Lower lobe of right lung (tissue), 2 donors: ENCODE data around the gene CEP72. TPM values are rescaled to one million over a fixed set of nuclear protein-coding genes. Genes with fewer than 3 reads are reported as not detected.

Experiments
- ATAC-seq, 2 donors: fragments of 200-7000 bp; cut with Tn5 transposase; one replicate each; pipeline ENCODE4 v1.9.1; 2020 to 2022; ENCODE audit warnings: mild to moderate bottlenecking in 2 of 2, moderate library complexity in 2 of 2
- DNase-seq: peaks from one replicate; pipeline ENCODE4 v3.0.0-alpha.2; 2020
- H3K27ac ChIP-seq: fragments of 200-600 bp; one replicate; pipeline ENCODE4 v1.8.0; 2022
- H3K27me3 ChIP-seq: fragments of 200-600 bp; one replicate; pipeline ENCODE4 v1.8.0; 2022; ENCODE audit warnings: low read depth
- H3K36me3 ChIP-seq: fragments of 200-600 bp; one replicate; pipeline ENCODE4 v1.8.0; 2022; ENCODE audit warnings: mild to moderate bottlenecking
- H3K4me1 ChIP-seq: fragments of 200-600 bp; one replicate; pipeline ENCODE4 v1.8.0; 2022
- H3K4me3 ChIP-seq: fragments of 200-600 bp; one replicate; pipeline ENCODE4 v1.8.0; 2022; ENCODE audit warnings: mild to moderate bottlenecking
- H3K9me3 ChIP-seq: fragments of 200-600 bp; one replicate; pipeline ENCODE4 v1.8.0; 2022
- CTCF ChIP-seq: fragments of 200-600 bp; IDR thresholded peaks from one replicate; pipeline ENCODE4 v1.8.0; 2022; ENCODE audit warnings: antibody characterized with exemption, mild to moderate bottlenecking
- intact Hi-C: fragments of 100-400 bp; cut with DNase I; formaldehyde crosslinking; loops from one replicate; pipeline ENCODE4 v1.11.0; 2022
- total RNA-seq: library from RNA; stranded (reverse); fragmentation: NEBNext Ultra II Directional; extraction: Animal tissue kit (Norgen Biotek cat#: 25700); gene quantifications from one replicate; pipeline ENCODE4 v1.2.1, GENCODE V29; 2021
- donor health status: DM: no; HTN: yes; CAD: no; lungs with severe emphysema.

Gene CEP72
- total RNA-seq, 1 donor from 2014 or later = 10.6 TPM

- peaks cover 17% of the 10 kb centered on the region for H3K27me3 ChIP-seq
- TF ChIP-seq CTCF = no peak
- no peaks in the 10 kb centered on the region for H3K4me1 ChIP-seq
- H3K4me3 ChIP-seq = no peak overlapping the region
- no peaks in the 10 kb centered on the region for H3K9me3 ChIP-seq
- intact Hi-C loops = no loop called here
- H3K36me3 ChIP-seq = no peaks in the 10 kb centered on the region
- no peak for DNase-seq
- no peak overlapping the region for H3K27ac ChIP-seq
- no peak for ATAC-seq
These were observed 24.7 kb upstream of the CEP72 start for GRCh38 chr5:587403-587802.

- DNase-seq (no peak), ATAC-seq (no peak)
- Histone ChIP-seq H3K27me3 (peaks cover 20% of the 10 kb centered on the region), H3K4me1 (no peaks in the 10 kb centered on the region), H3K4me3 (no peak overlapping the region), H3K9me3 (no peaks in the 10 kb centered on the region), H3K27ac (no peak overlapping the region), H3K36me3 (no peaks in the 10 kb centered on the region)
- no peak for TF ChIP-seq CTCF
- intact Hi-C loops = no loop called here
These were observed 23.6 kb upstream of the CEP72 start for GRCh38 chr5:588406-588995.

- H3K4me3 ChIP-seq = no peak overlapping the region
- peaks cover 26% of the 10 kb centered on the region for H3K27me3 ChIP-seq
- intact Hi-C loops = no loop called here
- H3K36me3 ChIP-seq = no peaks in the 10 kb centered on the region
- DNase-seq (no peak), ATAC-seq (no peak)
- TF ChIP-seq CTCF = no peak
- no peaks in the 10 kb centered on the region for H3K4me1 ChIP-seq
- H3K27ac ChIP-seq = no peak overlapping the region
- H3K9me3 ChIP-seq = no peaks in the 10 kb centered on the region
These were observed 23.0 kb upstream of the CEP72 start for GRCh38 chr5:589173-589572.

GRCh38 chr5:589588-589987 is 22.6 kb upstream of the CEP72 start:
- ATAC-seq = no peak

GRCh38 chr5:590346-590745 is 21.8 kb upstream of the CEP72 start:
- Histone ChIP-seq H3K27me3 (peaks cover 32% of the 10 kb centered on the region), H3K4me3 (no peak overlapping the region), H3K4me1 (no peaks in the 10 kb centered on the region), H3K9me3 (no peaks in the 10 kb centered on the region), H3K27ac (no peak overlapping the region), H3K36me3 (no peaks in the 10 kb centered on the region)
- TF ChIP-seq CTCF = no peak
- DNase-seq (no peak), ATAC-seq (no peak)
- intact Hi-C loops = no loop called here

More at GRCh38 chr5:589588-589987, 22.6 kb upstream of the CEP72 start:
- Histone ChIP-seq H3K27ac (no peak overlapping the region), H3K9me3 (no peaks in the 10 kb centered on the region), H3K36me3 (no peaks in the 10 kb centered on the region), H3K4me1 (no peaks in the 10 kb centered on the region), H3K4me3 (no peak overlapping the region), H3K27me3 (peaks cover 30% of the 10 kb centered on the region)
- DNase-seq = no peak
- no peak for TF ChIP-seq CTCF
- intact Hi-C loops = no loop called here

- TF ChIP-seq CTCF = no peak
- no peak overlapping the region for H3K27ac ChIP-seq
These were observed 20.4 kb upstream of the CEP72 start for GRCh38 chr5:591746-592145.

More at GRCh38 chr5:591746-592145, 20.4 kb upstream of the CEP72 start:
- intact Hi-C loops = no loop called here
- Histone ChIP-seq H3K4me3 (no peak overlapping the region), H3K4me1 (no peaks in the 10 kb centered on the region), H3K36me3 (no peaks in the 10 kb centered on the region), H3K9me3 (no peaks in the 10 kb centered on the region), H3K27me3 (peaks cover 37% of the 10 kb centered on the region)
- ATAC-seq (no peak), DNase-seq (no peak)
